Measurements from ENCODE around the gene TMPRSS4. TPM values are rescaled to one million over a fixed set of nuclear protein-coding genes. Genes with fewer than 3 reads are reported as not detected.

Gene TMPRSS4
- total RNA-seq, 1 experiment from 2014 or later = not detected

DNA sequence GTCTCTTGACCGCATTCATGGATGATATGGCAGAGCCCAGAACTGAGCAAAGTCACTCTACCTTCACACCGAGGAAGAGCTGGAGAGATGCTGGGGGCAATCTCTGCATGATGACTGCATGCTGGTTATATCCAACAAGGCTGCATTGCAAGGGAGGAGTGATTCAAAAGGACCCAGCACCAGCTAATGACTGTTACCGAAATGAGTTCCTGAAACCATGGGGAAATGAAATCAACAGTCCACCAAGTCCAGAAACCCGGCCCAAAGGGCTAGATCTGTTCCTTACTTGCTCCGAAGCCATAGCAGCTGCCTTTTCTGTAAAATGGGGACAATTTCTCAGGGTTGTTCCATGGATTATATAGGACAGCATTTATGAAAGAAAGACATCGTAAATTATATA lies 11.1 kb downstream of the TMPRSS4 start:
- Histone ChIP-seq H3K14ac (ENCODE audit: insufficient read depth, low read length) (no peak overlapping the region), H3K9me3 (ENCODE audit: control insufficient read depth, low read depth, low read length) (no peaks in the 10 kb centered on the region), H3K27me3 (ENCODE audit: insufficient read depth, low read length) (no peaks in the 10 kb centered on the region), H3K56ac (ENCODE audit: insufficient read length, low read depth, low read length) (no peak overlapping the region), H4K8ac (replicated peaks; ENCODE audit: insufficient read length, low read depth, low read length) (no peak overlapping the region), H2BK15ac (ENCODE audit: low read depth, low read length) (no peak overlapping the region), H2AK5ac (ENCODE audit: insufficient read length, low read length) (no peak overlapping the region), H3K4ac (ENCODE audit: low read depth, low read length) (no peak overlapping the region), H2AFZ (ENCODE audit: low read length) (no peak overlapping the region), H4K91ac (ENCODE audit: insufficient read length, low read depth, low read length) (no peak overlapping the region), H3T11ph (ENCODE audit: low read length) (no peak overlapping the region), H3K27ac (ENCODE audit: insufficient read length, low read depth, low read length) (no peak overlapping the region), H3K18ac (ENCODE audit: insufficient read length, low read depth, low read length) (no peak overlapping the region), H3K79me1 (ENCODE audit: insufficient read depth, low read depth, low read length, poor library complexity, severe bottlenecking) (no peaks in the 10 kb centered on the region), H3K9ac (ENCODE audit: extremely low read depth, insufficient read length, low read length) (no peak overlapping the region), H2BK120ac (ENCODE audit: low read depth, low read length, poor library complexity, severe bottlenecking) (no peak overlapping the region), H3K23ac (ENCODE audit: insufficient read length, low read depth, low read length) (no peak overlapping the region), H3K23me2 (ENCODE audit: insufficient read length, low read depth, low read length, poor library complexity, severe bottlenecking) (no peaks in the 10 kb centered on the region), H2BK5ac (ENCODE audit: insufficient read length, low read length) (no peak overlapping the region), H2BK20ac (ENCODE audit: low read depth, low read length, poor library complexity, severe bottlenecking) (no peak overlapping the region), H3K4me2 (ENCODE audit: insufficient read depth, insufficient read length, low read length) (no peak overlapping the region), H2BK12ac (ENCODE audit: insufficient read length, low read depth, low read length) (no peak overlapping the region), H3K79me2 (ENCODE audit: insufficient read depth, low read length) (no peaks in the 10 kb centered on the region), H3K4me1 (ENCODE audit: insufficient read depth, low read length) (no peaks in the 10 kb centered on the region), H4K5ac (ENCODE audit: insufficient read length, low read depth, low read length) (no peak overlapping the region), H4K20me1 (ENCODE audit: control insufficient read depth, insufficient read depth, insufficient read length) (no peaks in the 10 kb centered on the region)
- TF ChIP-seq, protein P1, sequence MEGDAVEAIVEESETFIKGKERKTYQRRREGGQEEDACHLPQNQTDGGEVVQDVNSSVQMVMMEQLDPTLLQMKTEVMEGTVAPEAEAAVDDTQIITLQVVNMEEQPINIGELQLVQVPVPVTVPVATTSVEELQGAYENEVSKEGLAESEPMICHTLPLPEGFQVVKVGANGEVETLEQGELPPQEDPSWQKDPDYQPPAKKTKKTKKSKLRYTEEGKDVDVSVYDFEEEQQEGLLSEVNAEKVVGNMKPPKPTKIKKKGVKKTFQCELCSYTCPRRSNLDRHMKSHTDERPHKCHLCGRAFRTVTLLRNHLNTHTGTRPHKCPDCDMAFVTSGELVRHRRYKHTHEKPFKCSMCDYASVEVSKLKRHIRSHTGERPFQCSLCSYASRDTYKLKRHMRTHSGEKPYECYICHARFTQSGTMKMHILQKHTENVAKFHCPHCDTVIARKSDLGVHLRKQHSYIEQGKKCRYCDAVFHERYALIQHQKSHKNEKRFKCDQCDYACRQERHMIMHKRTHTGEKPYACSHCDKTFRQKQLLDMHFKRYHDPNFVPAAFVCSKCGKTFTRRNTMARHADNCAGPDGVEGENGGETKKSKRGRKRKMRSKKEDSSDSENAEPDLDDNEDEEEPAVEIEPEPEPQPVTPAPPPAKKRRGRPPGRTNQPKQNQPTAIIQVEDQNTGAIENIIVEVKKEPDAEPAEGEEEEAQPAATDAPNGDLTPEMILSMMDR (conservative IDR thresholded peaks at IDR 0.05) = no peak
- no CpG with 5 or more reads among the region's 6 CpGs for WGBS (ENCODE audit: extremely low coverage, insufficient read length, low lambda C conversion rate)
- Mint-ChIP-seq H3K4me1 (peaks cover 4 to 18% of the 10 kb centered on the region in 2 experiments), H3K36me3 (ENCODE audit: insufficient read depth in 1 of 3, low read depth in 3 of 3) (peaks cover 0 to 4% (median 0%) of the 10 kb centered on the region in 3 experiments; a peak in 2 of 7 replicates), H3K27ac (no peak overlapping the region), H3K9me3 (peaks cover 0 to 9% of the 10 kb centered on the region in 2 experiments; a peak in 3 of 5 replicates), H3K27me3 (ENCODE audit: low read depth) (peaks cover 24% of the 10 kb centered on the region), H3K4me3 (no peak overlapping the region)
- DNase-seq = no peak
